Activated CD8-positive, alpha-beta T cell treated with anti-CD3 and anti-CD28 coated beads for 36 hours (primary cell): ENCODE results near the gene C1GALT1C1L. TPM values are rescaled to one million over a fixed set of nuclear protein-coding genes. Genes with fewer than 3 reads are reported as not detected.

ENCODE experiments used
- total RNA-seq, 2 experiments: library from RNA; stranded (reverse); gene quantifications; one replicate each; pipeline ENCODE4 v1.2.3, GENCODE V29; 2021

The C1GALT1C1L gene
- total RNA-seq, 2 experiments from 2014 or later, result 0.36 TPM; not detected in 1

Other genes with a start within 250 kb of the C1GALT1C1L start
- 10 to 100 TPM; 31.3 to 31.6 TPM for gene THADA, start 80.4 kb downstream of the C1GALT1C1L start, total RNA-seq
- under 1 TPM; 0.43 to 0.56 TPM for gene PLEKHH2, start 39.2 kb downstream of the C1GALT1C1L start, total RNA-seq
- 1 to 10 TPM; 6.3 to 6.9 TPM for gene DYNC2LI1, start 97.6 kb upstream of the C1GALT1C1L start, total RNA-seq
- not detected for gene ABCG5, start 162.4 kb upstream of the C1GALT1C1L start, total RNA-seq
- not detected for gene ABCG8, start 162.5 kb upstream of the C1GALT1C1L start, total RNA-seq